SU-DHL-6 (cell line): Measurements from ENCODE around the gene PPP2R2B.

Experiments used
- EZH2phosphoT487 ChIP-seq: fragments of 200-600 bp; sonication (generic), shearing (Covaris generic); conservative IDR thresholded peaks from 2 replicates; pipeline ENCODE4 v1.6.1; 2018; ENCODE audit warnings: mild to moderate bottlenecking, antibody characterized with exemption, low read length, moderate library complexity, mixed read lengths
- TF ChIP-seq, protein P1 (sequence below): fragments of 200-600 bp; sonication (generic); IDR thresholded peaks from one replicate; pipeline ENCODE4 v1.5.1; 2017; ENCODE audit warnings: antibody characterized with exemption, mild to moderate bottlenecking, low read length, moderate library complexity; ENCODE audit not compliant: insufficient read depth, poor library complexity, severe bottlenecking

DNA sequence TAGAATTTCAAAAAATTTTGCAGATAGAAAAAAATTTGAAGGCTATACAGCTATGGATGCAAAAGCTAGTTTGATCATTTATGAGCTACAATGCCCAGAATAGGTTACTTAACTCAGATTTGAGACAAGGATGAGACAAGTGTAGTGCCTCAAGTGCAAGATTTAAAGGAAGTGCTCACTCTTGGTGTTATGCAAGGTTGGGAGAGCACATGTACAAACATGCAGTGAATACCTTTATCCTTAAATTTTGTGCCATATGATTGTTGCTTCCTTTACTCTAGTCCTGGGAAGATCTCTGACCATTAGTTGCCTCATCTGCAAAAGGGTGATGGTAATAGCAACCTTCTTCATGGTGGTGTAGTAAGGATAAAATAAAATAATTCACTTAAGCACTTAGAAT, 31.7 kb upstream of the PPP2R2B start:
- TF ChIP-seq, protein P1, sequence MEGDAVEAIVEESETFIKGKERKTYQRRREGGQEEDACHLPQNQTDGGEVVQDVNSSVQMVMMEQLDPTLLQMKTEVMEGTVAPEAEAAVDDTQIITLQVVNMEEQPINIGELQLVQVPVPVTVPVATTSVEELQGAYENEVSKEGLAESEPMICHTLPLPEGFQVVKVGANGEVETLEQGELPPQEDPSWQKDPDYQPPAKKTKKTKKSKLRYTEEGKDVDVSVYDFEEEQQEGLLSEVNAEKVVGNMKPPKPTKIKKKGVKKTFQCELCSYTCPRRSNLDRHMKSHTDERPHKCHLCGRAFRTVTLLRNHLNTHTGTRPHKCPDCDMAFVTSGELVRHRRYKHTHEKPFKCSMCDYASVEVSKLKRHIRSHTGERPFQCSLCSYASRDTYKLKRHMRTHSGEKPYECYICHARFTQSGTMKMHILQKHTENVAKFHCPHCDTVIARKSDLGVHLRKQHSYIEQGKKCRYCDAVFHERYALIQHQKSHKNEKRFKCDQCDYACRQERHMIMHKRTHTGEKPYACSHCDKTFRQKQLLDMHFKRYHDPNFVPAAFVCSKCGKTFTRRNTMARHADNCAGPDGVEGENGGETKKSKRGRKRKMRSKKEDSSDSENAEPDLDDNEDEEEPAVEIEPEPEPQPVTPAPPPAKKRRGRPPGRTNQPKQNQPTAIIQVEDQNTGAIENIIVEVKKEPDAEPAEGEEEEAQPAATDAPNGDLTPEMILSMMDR: no peak
- no peak for TF ChIP-seq EZH2phosphoT487
